Endothelial cell of hepatic sinusoid (primary cell): ENCODE measurements around the gene SHQ1.

Experiments used
- in situ Hi-C: cut with HindIII; loops from 2 replicates; pipeline ENCODE4 v1.10.0; 2017; ENCODE audit warnings: low sequenced_read_pairs

Gene SHQ1

DNA sequence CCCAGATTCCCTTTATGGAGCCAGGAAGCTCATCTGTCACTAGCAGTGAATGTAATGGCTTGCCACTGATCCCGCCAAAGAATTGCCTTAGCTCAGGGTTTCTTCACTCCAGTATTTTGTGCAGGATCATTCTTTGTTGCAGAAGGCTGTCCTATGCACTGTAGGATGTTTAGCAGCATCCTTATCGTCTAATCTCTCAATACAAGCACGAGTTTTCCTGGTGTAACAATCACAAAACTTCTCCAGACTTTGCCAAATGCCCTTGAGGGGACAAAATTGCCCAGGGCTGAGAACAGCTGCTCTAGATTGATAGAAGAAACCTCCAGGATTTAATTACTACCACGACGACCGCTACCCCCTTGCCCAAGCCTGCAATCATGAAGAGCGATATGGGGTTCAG is 6.8 kb upstream of the SHQ1 start:
- in situ Hi-C loops = no loop called here

DNA sequence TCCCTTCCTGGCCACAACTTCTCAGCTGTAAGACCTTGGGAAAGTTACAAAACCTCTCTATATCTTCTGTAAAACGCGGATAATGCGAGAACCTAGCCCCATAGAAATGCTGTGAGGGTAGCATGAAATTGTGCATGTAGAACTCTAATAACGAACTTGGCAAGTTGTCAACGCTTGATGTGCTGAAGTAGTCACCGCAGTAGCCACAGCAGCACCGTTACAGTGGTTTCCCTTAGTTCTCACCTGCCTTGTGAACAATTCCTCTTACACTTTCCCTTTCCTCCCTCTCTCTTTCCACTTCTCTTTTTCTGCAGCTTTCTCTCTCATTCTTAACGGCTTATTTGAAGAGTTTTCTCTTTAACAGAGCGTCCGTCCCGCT is 447 bp upstream of the SHQ1 start:
- in situ Hi-C loops = no loop called here

DNA sequence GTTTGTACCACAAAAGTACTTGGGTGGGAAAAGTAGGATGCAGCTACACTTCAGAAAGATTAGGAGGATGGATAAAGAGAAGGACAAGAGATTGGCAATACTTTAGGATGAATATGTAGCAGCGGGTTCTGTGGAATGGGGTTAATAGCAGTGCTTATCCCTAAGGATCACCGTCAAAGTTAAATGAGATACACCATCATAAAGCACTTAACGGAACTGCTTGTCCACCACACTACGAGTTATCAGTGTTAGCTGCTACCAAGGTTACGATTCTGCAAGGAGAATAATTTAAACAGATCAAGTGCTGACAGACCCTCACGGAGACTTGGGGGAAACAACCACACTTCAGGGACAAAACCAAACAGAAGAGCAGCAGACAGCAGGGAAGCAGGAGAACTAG is 963 bp downstream of the SHQ1 start:
- in situ Hi-C loops = no loop called here

DNA sequence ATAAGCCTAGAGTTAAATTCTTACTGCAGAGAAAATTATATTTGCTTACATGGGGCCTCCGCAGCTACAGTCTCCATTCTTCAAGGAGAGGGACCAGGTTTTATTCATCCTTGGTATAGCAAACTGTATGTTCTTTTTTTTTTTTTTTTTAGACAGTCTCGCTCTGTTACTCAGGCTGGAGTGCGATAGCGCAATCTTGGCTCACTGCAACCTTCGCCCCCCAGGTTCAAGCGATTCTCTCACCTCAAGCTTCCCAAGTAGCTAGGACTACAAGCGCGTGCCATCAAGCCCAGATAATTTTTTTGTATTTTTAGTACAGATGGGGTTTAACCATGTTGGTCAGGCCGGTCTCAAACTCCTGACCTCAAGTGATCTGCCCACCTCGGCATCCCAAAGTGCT is 2.1 kb downstream of the SHQ1 start:
- in situ Hi-C loops = no loop called here

DNA sequence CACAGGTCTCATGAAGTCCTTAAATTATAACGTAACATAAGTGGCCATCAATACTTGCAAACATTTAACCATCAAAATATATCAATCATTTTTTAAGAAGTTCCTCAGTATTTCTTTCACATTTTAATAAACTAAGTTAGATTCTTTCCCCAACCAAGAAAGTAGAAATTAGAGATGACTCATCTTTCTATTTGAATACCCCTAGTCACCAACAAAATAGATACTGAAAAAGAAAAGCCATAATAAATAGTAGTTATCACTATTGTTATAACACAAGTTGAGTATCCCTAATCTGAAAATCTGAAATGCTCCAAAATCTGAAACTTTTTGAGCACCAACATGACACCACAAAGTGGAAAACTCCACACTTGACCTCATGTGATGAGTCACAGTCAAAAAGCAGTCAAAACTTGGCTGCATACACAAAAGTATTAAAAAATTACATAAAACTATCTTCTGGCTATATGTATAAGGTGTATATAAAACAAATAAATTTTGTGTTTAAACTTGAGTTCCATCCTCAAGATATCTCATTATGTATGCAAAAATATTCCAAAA is 3.7 kb downstream of the SHQ1 start:
- in situ Hi-C loops = no loop called here

DNA sequence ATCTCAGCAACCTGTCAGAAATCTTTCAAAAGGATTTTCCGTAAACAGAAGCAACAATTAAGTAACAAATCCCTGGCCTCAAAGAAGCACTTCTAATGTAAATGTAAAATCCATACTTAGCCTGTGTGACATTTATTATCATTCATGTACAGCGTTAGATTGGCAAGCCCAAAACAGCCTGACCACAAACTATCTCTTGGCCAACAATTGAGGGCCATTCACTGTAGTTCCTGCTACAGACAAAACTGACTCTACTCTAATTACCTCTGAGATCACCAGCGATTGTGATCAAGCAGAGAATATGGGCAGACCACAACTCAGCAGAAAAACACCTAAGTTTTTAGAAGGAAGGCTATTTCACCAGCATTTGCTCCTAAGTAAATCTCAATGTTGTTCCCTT is 9.2 kb downstream of the SHQ1 start:
- in situ Hi-C loops = no loop called here

DNA sequence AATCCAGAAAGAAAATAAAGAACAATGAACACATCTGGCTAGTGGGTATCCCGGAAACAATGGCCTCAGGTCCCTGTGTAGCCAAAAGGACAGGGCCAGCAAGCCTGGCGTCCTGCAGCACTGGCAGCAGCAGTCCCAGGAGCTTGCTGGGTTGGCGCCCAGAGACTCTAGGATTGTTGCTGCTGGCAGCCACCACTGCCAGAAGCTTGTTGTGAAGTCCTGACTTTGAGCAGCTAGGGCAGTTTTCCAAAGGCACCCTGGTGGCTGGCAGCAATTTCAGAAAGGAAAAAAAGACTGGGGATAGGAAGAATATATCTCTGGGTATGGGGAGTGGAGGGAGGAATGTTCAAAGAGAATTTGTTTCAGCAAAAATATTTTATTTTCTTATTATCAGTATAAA is 11.3 kb downstream of the SHQ1 start:
- in situ Hi-C loops = no loop called here

DNA sequence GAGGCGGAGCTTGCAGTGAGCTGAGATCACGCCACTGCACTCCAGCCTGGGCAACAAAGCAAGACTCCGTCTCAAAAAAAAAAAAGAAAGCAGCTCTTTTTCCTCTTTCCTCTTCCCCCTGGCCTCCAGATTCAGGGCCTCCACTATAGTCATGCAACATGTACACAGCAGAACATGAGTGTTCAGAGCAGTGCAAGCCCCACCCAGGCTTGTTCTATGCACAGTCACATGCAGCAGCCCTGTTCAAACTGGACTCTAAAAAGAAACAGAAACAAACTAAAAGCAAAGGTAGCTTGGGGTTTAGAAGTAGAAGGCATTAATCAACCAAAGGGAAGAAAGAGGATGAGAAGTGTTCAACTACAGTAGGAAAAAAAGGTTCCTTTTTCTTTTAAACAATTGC is 11.8 kb downstream of the SHQ1 start:
- in situ Hi-C loops = no loop called here

DNA sequence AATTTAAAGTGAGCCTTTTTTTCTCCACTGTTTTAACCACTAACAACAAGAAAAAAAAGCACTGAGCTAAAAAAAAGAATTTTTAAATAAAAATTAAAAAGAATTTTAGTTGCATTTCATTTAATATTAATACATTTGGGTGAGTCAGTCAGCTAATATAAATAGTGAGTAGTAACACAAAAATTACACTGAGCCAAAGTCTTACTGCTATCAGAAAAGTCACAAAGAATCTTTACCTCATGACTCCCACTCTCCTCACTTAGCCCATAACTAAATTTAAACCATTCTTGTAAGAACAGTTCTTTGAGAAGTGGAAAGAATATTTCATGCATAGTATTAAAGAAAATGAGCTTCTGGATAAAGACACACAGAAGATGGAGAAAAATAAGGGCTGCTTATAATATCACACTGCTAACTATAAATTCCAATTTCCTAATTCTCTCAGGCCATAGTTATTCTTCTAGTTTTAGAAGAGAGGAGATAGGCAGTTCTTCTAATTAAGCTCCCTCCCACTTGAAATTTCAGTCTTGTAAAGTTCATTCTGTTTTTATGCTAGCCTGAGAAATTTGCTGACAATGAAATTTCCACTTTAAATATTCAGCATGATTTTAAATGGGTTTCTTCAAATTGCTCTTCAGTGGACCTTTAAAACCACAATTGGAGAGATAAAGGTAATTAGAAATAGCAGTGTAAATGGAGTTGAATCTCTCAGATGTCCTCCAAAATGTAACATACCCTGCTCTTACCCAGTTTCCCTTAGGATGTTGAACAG is 17.6 kb downstream of the SHQ1 start:
- in situ Hi-C loops = no loop called here

DNA sequence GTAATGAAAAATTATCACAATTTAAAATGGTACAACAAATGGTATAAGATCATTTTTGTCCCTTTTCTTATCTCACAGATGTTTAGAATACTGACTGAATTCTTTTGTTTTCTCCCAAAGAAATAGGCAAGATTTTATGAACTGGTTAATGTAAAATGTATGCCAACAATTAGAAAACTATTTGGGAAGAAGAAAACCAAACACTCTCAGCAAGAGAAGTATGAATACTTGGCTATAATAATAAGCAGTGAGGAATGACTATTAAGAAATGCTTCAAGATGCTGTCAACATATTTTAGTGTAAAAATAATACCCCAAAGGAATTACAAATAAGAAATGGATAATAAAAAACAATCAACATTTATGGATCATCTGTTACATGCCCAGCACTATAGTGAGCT is 18.5 kb downstream of the SHQ1 start:
- in situ Hi-C loops = no loop called here

DNA sequence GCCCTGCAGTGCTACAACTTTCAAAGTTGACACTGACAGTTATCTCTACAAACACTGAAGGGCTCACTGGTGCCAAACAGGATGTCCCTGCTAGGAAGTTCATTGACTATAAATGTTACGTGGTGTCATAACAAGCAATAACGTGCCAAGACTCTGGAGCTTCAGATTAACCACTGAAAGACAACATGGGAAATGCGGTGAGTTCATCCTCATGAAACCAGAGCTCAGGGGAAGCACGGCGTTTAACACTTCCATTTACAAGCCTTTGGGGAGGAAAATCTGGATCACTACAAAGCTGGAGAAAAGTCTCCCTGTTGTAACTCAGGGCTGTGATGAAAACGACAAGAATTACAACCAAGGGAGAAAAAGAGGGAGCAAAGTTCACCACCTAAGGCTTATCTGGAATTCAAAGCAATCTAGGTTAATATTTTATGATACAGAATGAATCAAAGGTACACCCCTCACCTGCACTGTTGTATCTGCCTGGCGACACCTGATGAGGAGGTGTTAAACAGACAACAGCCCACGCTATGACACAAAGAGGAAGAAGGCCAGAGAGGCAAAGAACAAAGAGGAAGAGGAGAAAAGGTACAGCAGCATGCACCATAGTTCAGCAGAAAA is 27.0 kb downstream of the SHQ1 start:
- in situ Hi-C loops = no loop called here

DNA sequence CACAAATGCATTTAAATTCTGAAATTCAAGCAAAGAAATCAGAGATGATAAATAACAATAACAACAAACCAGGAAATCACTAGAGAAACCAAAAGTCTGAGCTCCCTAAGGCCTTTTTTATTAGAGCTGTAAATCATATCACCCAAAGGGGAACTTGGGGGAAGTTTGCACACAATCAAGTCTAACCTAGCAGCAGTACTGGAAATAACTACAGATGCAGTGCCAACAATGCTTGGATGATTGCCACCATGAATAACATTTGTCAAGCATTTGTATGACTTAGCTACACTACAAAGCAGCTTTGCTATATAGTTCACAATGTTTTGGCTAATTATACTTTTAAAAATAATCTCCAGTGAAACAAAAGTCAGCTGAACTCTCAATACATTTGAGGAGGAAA is 27.8 kb downstream of the SHQ1 start:
- in situ Hi-C loops = no loop called here

DNA sequence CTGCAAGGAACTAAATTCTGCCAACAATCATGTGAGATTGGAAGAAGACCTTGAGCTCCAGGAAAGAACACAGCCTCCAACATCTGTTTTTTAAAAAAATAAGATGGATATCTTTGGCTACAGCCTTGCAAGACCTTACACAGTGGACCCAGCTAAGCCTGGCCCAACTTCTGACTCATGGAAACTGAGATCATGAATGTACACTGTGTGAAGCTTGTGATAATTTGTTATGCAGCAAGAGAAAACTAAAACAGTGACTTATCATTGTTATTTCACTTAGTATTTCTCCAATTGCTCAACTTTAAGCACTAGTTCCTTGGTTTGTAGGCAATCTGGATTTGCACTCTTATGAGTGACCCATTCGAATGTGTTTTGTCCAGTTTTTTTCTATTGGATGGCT is 29.3 kb downstream of the SHQ1 start:
- in situ Hi-C loops = no loop called here

DNA sequence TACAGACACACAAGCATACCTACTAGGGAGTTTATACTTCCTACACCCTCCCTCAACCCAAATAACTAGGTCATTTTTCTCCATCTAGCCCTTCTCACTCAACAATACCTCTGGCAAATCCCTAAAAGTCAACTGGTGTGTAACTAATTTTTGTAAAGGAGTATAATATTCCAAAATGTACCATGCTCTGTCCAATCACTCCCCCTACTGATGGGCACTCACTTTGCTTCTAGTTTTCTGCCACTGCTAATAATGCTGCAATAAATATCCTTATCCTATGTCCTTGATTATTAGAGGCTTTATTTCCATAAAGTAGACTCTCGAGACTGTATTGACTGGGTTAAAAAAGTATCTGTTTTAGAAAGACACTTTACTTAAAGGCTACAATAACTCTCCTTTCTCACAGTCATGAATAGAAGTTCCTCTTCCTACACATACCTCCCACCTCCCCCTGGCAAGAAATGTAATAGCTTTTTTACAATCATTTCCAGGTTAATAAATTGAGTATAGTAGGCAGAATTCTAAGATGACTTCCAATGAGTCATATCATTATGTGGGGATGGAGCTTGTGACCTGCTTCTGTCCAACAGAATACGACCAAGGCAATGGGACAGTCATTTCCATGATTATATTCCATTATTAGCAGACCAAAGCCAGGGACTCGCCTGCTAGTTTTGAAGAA is 30.0 kb downstream of the SHQ1 start:
- in situ Hi-C loops = no loop called here

DNA sequence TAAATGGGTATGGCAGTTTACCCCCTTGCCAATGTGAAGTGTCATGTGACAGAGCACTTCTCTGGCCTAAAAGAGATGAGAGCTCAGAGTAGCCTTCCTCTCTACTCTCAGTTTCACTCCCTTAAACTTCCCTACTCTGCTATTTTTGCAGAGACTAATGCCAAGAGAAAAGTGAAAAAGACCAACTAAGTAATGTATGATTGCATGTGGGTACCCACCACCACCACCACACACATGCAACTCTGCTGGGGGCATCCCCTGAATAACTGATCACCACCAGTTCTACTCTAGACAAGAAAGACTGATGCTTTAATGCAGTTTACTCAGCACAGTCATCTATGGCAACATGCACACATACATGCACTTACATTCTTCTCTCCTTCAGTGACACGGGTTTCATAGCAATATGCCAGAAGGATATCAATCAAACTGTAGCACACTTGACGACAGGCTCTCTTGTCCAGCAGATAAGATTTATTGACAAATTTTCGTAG is 31.3 kb downstream of the SHQ1 start:
- in situ Hi-C loops = no loop called here

DNA sequence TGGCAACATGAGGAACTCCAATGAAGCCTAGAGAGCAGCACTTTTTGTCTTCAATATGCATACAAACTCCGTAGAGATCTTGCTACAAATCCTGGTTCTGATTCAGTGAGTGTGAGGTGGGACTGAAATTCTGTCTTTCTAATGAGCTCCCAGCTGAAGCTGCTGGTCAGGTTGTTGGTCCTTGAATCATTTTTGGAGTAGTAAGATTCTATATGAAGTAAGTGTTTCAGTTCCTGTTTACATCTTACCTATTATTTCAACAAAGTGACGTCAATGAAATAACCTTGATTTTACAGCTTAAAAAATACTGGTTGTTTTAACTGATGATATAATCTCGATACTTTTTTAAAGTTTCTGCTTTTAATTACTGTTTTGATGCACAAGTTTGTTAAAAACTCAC is 33.9 kb downstream of the SHQ1 start:
- in situ Hi-C loops = no loop called here

DNA sequence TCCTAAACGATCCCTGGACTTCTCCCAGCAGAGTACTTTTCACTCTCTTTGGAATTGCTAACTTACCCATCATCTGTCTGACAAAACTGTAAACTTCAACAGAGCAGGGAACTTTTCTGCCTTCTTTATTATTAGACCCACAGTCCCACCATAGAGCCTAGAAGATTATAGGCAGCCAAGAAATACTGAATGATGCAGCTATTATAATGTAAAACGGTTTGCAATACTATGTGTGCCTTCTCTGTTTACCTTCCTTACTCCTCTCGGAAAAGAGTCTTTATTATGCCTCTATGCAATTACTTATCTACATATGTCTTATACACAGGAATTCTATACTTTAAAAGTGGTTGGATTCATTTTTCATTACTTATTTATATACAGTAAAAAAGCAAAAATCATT is 36.0 kb downstream of the SHQ1 start:
- in situ Hi-C loops = no loop called here

DNA sequence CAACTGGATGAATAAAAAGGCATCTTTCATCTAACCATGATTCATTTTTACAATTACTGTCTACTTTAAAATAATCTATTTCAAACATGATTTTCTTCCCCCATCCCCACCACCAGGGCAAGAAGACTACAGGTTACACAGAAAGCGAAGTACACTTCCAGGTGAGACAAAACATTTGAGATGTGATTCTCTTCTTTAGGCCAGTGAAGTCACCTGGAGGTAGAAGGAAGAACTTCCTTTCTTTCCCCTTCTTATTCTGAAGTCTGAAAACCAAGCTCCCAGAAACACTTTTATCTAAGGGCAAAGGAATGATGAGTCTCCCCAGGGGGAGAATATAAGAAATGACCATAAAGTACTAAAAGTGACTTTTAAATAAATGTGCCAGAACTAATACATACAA is 36.7 kb downstream of the SHQ1 start:
- in situ Hi-C loops = no loop called here

DNA sequence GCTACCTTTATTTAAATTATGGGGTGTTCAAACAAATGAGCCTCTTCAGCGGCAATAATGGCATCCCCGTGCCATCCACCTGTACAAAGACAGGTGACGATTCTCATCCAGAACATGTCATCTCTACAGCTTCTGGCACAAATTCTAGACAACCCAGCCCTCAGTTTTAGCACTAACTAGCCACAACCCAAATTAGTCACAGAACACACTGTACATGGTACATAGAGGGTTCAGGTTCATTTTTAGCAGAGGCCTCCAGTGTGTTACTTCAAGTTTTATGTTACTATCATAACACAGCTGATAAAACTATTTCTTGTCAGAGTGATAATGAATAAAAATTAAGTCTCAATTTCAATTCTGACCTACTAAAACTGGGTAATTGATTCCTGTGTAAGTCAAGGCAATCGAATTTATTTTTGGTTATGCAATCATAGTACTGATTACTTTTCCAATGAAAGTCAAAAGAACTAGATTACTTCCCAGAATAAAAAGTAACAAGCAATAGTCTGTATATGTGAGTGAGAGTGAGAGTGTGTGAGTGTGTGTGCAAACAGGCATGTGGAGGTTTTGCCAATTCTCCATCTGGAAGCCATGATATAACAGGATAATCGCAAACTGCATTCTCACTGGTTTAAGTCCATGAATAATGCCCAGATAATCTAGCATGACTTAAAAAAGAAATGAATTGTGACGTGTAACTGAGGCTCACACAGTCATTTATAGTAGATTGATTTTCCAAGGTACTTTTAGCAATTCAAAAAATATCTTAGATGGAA is 37.4 kb downstream of the SHQ1 start:
- in situ Hi-C loops = no loop called here

DNA sequence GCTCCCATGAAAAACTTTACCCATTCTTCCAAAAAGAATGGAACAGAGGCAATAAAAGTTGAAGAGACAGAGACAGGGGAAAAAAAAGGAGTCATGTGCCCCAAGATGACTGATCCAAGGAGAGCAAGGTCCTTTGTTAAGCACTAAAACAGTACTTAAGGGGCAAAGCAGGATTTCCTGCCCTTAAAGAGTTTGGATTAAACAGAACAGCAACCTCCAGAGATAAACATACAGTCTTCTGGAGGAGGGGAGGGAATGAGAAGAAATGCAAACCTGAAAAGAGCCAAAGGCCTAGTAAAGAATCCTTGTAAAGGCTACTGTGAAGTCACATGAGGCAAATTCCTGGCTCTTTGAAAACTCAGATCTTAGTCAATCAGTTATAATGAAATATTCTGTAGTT is 38.2 kb downstream of the SHQ1 start:
- in situ Hi-C loops = no loop called here

DNA sequence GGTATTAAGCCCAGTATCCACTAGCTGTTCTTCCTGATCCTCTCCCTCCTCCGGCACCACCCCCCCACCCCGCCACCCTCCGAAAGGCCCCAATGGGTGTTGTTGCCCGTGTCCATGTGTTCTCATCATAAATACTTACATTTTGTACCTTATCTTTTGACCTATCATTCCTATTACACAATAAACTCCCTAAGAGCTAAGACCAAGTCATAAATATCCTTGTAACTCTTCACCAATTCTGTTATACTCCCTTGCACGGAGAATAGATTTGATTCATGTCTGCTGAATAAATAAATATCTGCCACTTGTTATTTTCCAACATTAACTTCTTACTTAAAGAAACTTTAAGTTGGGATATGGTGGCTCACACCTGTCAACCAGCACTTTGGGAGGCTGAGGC is 43.9 kb downstream of the SHQ1 start:
- in situ Hi-C loops = no loop called here
